ENCODE measurements around the gene KRTAP20-1.

KRTAP20-1 gene

GRCh38 chr21:30652891-30653290, 36.7 kb downstream of the KRTAP20-1 start:
- no peak for DNase-seq
